OCI-LY7 (cell line): ENCODE measurements around the gene FAM222A.

ENCODE experiments used
- EZH2phosphoT487 ChIP-seq: fragments of 200-600 bp; sonication (generic); IDR thresholded peaks from 2 replicates; pipeline ENCODE4 v1.6.1; 2018; ENCODE audit warnings: low read depth, borderline replicate concordance, mild to moderate bottlenecking, mixed run types, antibody characterized with exemption, low read length, moderate library complexity, mixed read lengths
- TF ChIP-seq, protein P1 (sequence below): fragments of 200-600 bp; sonication (generic); conservative IDR thresholded peaks from 2 replicates; pipeline ENCODE4 v1.5.1; 2014; ENCODE audit warnings: mild to moderate bottlenecking, antibody characterized with exemption, low read length, moderate library complexity, mixed read lengths

DNA sequence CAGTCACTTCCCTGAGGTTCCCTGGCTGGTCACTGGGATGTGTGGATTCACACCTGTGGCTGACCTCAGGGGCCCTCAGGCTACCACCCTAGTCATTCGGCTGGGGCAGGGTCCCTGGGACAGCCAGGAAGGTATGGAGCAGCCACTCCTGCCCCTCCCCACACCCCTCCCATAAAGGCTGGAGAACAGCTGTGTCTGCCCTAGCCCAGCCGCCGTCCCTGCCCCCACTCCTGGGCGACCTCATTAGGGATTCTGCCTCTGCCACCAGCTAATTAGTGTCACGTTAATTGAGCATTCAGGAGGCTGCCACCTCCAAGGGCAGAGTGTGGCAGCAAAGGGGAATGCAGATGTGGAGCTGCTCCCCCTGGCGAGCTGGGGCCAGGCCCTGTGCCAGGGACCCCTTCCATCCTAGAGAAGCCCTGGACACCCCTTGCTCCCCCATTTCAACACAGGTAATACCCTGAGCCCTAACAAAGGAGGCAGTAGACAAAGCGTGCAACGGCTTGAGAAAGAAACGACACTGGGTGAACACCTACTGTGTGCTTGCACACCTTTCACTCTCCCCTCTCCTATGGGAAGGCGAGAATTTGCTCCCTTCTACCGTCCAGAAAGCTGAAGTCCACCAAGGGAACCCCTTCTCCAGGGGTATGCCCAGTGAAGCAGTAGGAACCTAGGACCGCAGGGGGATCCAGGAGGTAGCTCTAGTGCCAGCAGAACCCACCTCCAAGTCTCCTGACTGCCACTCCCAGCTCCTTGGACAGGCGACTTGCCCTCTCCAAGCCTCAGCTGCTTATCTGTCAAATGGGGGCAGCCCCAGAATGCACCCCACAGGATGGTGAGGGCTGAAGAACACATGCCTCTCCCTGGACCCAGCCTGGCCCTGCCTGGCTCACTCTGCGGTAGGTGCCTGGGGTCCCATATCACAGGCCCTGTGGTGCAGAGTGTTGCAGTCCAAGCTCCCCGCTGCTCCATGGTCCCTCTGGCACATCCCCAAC, 45.1 kb downstream of the FAM222A start:
- TF ChIP-seq, protein P1, sequence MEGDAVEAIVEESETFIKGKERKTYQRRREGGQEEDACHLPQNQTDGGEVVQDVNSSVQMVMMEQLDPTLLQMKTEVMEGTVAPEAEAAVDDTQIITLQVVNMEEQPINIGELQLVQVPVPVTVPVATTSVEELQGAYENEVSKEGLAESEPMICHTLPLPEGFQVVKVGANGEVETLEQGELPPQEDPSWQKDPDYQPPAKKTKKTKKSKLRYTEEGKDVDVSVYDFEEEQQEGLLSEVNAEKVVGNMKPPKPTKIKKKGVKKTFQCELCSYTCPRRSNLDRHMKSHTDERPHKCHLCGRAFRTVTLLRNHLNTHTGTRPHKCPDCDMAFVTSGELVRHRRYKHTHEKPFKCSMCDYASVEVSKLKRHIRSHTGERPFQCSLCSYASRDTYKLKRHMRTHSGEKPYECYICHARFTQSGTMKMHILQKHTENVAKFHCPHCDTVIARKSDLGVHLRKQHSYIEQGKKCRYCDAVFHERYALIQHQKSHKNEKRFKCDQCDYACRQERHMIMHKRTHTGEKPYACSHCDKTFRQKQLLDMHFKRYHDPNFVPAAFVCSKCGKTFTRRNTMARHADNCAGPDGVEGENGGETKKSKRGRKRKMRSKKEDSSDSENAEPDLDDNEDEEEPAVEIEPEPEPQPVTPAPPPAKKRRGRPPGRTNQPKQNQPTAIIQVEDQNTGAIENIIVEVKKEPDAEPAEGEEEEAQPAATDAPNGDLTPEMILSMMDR: no peak
- TF ChIP-seq EZH2phosphoT487: no peak
